IMR-90 (cell line): ENCODE results near the gene LUZP1. TPM values are rescaled to one million over a fixed set of nuclear protein-coding genes. Genes with fewer than 3 reads are reported as not detected.

ENCODE experiments used
- ATAC-seq: fragments of 200-7000 bp; cut with Tn5 transposase; 2 replicates; pipeline ENCODE4 v1.9.1; 2020; ENCODE audit warnings: low read depth, mild to moderate bottlenecking, moderate library complexity
- BruUV-seq: library from RNA; stranded (reverse); fragments of 400-500 nt; replicated peaks from 2 replicates; lab custom pipeline; 2021; lab: Mats Ljungman, UMichigan
- CTCF ChIA-PET: fragments of 300-600 bp; formaldehyde crosslinking; extraction: SDS; loops from one replicate; lab custom pipeline; 2021; ENCODE audit warnings: antibody characterized with exemption; lab: Yijun Ruan, JAX
- POLR2A ChIA-PET: fragments of 300-600 bp; sonication (Branson Sonifier 250); formaldehyde crosslinking; loops from one replicate; lab custom pipeline; 2022; ENCODE audit warnings: antibody characterized with exemption; ENCODE audit not compliant: unreplicated experiment; lab: Charles Lee
- DNase-seq: peaks from one replicate; pipeline ENCODE4 v3.0.0; 2013
- H2AFZ ChIP-seq: replicated peaks from 2 replicates; pipeline ENCODE3; 2013; ENCODE audit warnings: low read length, mild to moderate bottlenecking; ENCODE audit not compliant: poor library complexity
- H2AK5ac ChIP-seq: 2 replicates; pipeline ENCODE4 v1.6.1; 2013; ENCODE audit warnings: low read depth, low read length, inconsistent platforms
- H2AK9ac ChIP-seq: replicated peaks from 2 replicates; pipeline ENCODE3; 2013; ENCODE audit warnings: mild to moderate bottlenecking, low read depth, low read length, moderate library complexity; ENCODE audit not compliant: poor library complexity
- H2BK120ac ChIP-seq: 2 replicates; pipeline ENCODE4 v1.6.1; 2013; ENCODE audit warnings: low read depth, low read length, inconsistent platforms
- H2BK15ac ChIP-seq: 3 replicates; pipeline ENCODE4 v1.6.1; 2013; ENCODE audit warnings: low read depth, low read length, inconsistent platforms
- H2BK20ac ChIP-seq: 2 replicates; pipeline ENCODE4 v1.6.1; 2013; ENCODE audit warnings: low read depth, mild to moderate bottlenecking, inconsistent platforms, low read length, moderate library complexity
- H2BK5ac ChIP-seq: 2 replicates; pipeline ENCODE4 v1.6.1; 2013; ENCODE audit warnings: mild to moderate bottlenecking, low read depth, low read length, inconsistent platforms; ENCODE audit not compliant: poor library complexity, severe bottlenecking
- H3K14ac ChIP-seq: replicated peaks from 2 replicates; pipeline ENCODE4 v1.6.1; 2013; ENCODE audit warnings: low read depth, low read length, inconsistent platforms
- H3K18ac ChIP-seq: 2 replicates; pipeline ENCODE4 v1.6.1; 2013; ENCODE audit warnings: low read depth, low read length, control low read depth
- H3K23ac ChIP-seq: 2 replicates; pipeline ENCODE4 v1.6.1; 2013; ENCODE audit warnings: low read depth, low read length, inconsistent platforms
- H3K27ac ChIP-seq: 2 replicates; pipeline ENCODE4 v1.5.1; 2013; ENCODE audit warnings: mild to moderate bottlenecking, control low read depth, low read length; ENCODE audit not compliant: insufficient read depth
- H3K27me3 ChIP-seq: 2 replicates; pipeline ENCODE4 v1.6.1; 2013; ENCODE audit warnings: low read length; ENCODE audit not compliant: control insufficient read depth, insufficient read depth
- H3K36me3 ChIP-seq: 2 replicates; pipeline ENCODE4 v1.6.1; 2013; ENCODE audit warnings: low read length, mixed read lengths; ENCODE audit not compliant: control insufficient read depth, insufficient read depth
- H3K4ac ChIP-seq: 2 replicates; pipeline ENCODE4 v1.6.1; 2013; ENCODE audit warnings: low read depth, low read length, inconsistent platforms
- H3K4me1 ChIP-seq: 2 replicates; pipeline ENCODE4 v1.6.1; 2013; ENCODE audit warnings: low read length, mixed read lengths; ENCODE audit not compliant: control insufficient read depth, insufficient read depth
- H3K4me2 ChIP-seq: 2 replicates; pipeline ENCODE4 v1.6.1; 2013; ENCODE audit warnings: low read depth, mild to moderate bottlenecking, control low read depth, low read length, moderate library complexity
- H3K4me3 ChIP-seq: 2 replicates; pipeline ENCODE4 v1.5.1; 2013; ENCODE audit warnings: low read depth, mild to moderate bottlenecking, control low read depth, low read length, moderate library complexity; ENCODE audit not compliant: insufficient read depth
- H3K56ac ChIP-seq: 2 replicates; pipeline ENCODE4 v1.6.1; 2013; ENCODE audit warnings: low read length, inconsistent platforms; ENCODE audit not compliant: insufficient read depth; ENCODE audit errors: extremely low read depth
- H3K79me1 ChIP-seq, 2 experiments: 2 replicates each; pipeline ENCODE4 v1.6.1; 2013; ENCODE audit warnings: low read length in 2 of 2, inconsistent platforms in 1 of 2, low read depth in 1 of 2
- H3K9ac ChIP-seq: 2 replicates; pipeline ENCODE4 v1.6.1; 2013; ENCODE audit warnings: low read depth, low read length, control low read depth
- H3K9me1 ChIP-seq: 2 replicates; pipeline ENCODE4 v1.6.1; 2013; ENCODE audit warnings: low read length, inconsistent platforms; ENCODE audit not compliant: insufficient read depth
- H3K9me3 ChIP-seq: 2 replicates; pipeline ENCODE4 v1.6.1; 2013; ENCODE audit warnings: low read length; ENCODE audit not compliant: control insufficient read depth, insufficient read depth
- H4K20me1 ChIP-seq: 2 replicates; pipeline ENCODE4 v1.6.1; 2013; ENCODE audit warnings: low read length, inconsistent platforms; ENCODE audit not compliant: insufficient read depth
- H4K5ac ChIP-seq: 2 replicates; pipeline ENCODE4 v1.6.1; 2013; ENCODE audit warnings: mild to moderate bottlenecking, low read depth, low read length, control low read depth
- H4K8ac ChIP-seq, 2 experiments: 2 replicates each; pipeline ENCODE4 v1.6.1; 2013; ENCODE audit warnings: low read depth in 2 of 2, low read length in 2 of 2, control low read depth in 1 of 2, inconsistent platforms in 1 of 2
- H4K91ac ChIP-seq: 2 replicates; pipeline ENCODE4 v1.6.1; 2013; ENCODE audit warnings: low read depth, low read length, inconsistent platforms; ENCODE audit not compliant: insufficient read depth
- BHLHE40 ChIP-seq: fragments of 150-350 bp; IDR thresholded peaks from 2 replicates; pipeline ENCODE4 v1.6.1; 2016; ENCODE audit warnings: mild to moderate bottlenecking, low read depth, low read length
- CHD1 ChIP-seq: IDR thresholded peaks from 2 replicates; pipeline ENCODE4 v1.6.1; 2012; ENCODE audit warnings: low read depth, low read length, improper control_type of control experiment
- CTCF ChIP-seq: conservative IDR thresholded peaks from 2 replicates; pipeline ENCODE4 v1.5.1; 2012; ENCODE audit warnings: mild to moderate bottlenecking, low read depth, low read length, improper control_type of control experiment
- ELK1 ChIP-seq: fragments of 150-350 bp; IDR thresholded peaks from 2 replicates; pipeline ENCODE4 v1.6.1; 2016; ENCODE audit warnings: low read depth, mild to moderate bottlenecking, low read length, moderate library complexity, borderline replicate concordance
- FOS ChIP-seq: fragments of 150-350 bp; IDR thresholded peaks from 2 replicates; pipeline ENCODE4 v1.6.1; 2016; ENCODE audit warnings: low read depth, low read length
- MAFK ChIP-seq: IDR thresholded peaks from 2 replicates; pipeline ENCODE4 v1.6.1; 2012; ENCODE audit warnings: low read depth, low read length, improper control_type of control experiment
- MAZ ChIP-seq: IDR thresholded peaks from 2 replicates; pipeline ENCODE4 v1.6.1; 2012; ENCODE audit warnings: low read depth, mild to moderate bottlenecking, low read length, improper control_type of control experiment, moderate library complexity, borderline replicate concordance
- MXI1 ChIP-seq: IDR thresholded peaks from 2 replicates; pipeline ENCODE4 v1.6.1; 2012; ENCODE audit warnings: low read depth, mild to moderate bottlenecking, low read length, moderate library complexity, borderline replicate concordance
- NFE2L2 ChIP-seq: fragments of 150-350 bp; IDR thresholded peaks from 2 replicates; pipeline ENCODE4 v1.6.1; 2016; ENCODE audit warnings: low read depth, mild to moderate bottlenecking, low read length
- POLR2A ChIP-seq: IDR thresholded peaks from 2 replicates; pipeline ENCODE4 v1.6.1; 2012; ENCODE audit warnings: mild to moderate bottlenecking, low read depth, low read length
- RAD21 ChIP-seq: IDR thresholded peaks from 2 replicates; pipeline ENCODE4 v1.6.1; 2012; ENCODE audit warnings: low read length, improper control_type of control experiment
- RCOR1 ChIP-seq: IDR thresholded peaks from 2 replicates; pipeline ENCODE4 v1.6.1; 2012; ENCODE audit warnings: mild to moderate bottlenecking, low read length, improper control_type of control experiment; ENCODE audit not compliant: insufficient replicate concordance
- RFX5 ChIP-seq: IDR thresholded peaks from 2 replicates; pipeline ENCODE4 v1.8.0; 2012; ENCODE audit warnings: low read depth, mild to moderate bottlenecking, low read length, moderate library complexity
- SMC3 ChIP-seq: fragments of 150-350 bp; IDR thresholded peaks from 2 replicates; pipeline ENCODE4 v1.6.1; 2016; ENCODE audit warnings: low read depth, mild to moderate bottlenecking, antibody characterized with exemption, low read length, moderate library complexity
- USF2 ChIP-seq: fragments of 150-350 bp; IDR thresholded peaks from 2 replicates; pipeline ENCODE4 v1.6.1; 2017; ENCODE audit warnings: mild to moderate bottlenecking, antibody characterized with exemption, low read length, low read depth
- WGBS, 2 experiments: methylation state at CpG; one replicate each; pipeline versions ENCODE4 v1.1.5 to v1.1.7; 2013; ENCODE audit warnings: missing lambda C conversion rate in 2 of 2; ENCODE audit not compliant: insufficient read length in 1 of 2; ENCODE audit errors: extremely low coverage in 2 of 2; 5-methylcytosine and 5-hydroxymethylcytosine counted together
- dilution Hi-C: fragments of 300-500 bp; cut with HindIII; formaldehyde crosslinking; loops from one replicate; pipeline ENCODE4 v1.14.3; 2018; ENCODE audit warnings: low sequenced_read_pairs; ENCODE audit not compliant: unreplicated experiment
- in situ Hi-C: fragments of 300-500 bp; cut with MboI; formaldehyde crosslinking; loops from 3 replicates; pipeline ENCODE4 v1.14.3; 2019; ENCODE audit warnings: low sequenced_read_pairs, inconsistent platforms, mixed read lengths
- intact Hi-C: fragments of 100-400 bp; cut with micrococcal nuclease; formaldehyde crosslinking; loops from 2 replicates; pipeline ENCODE4 v1.10.0; 2022
- polyA plus RNA-seq, 3 experiments: library from polyadenylated mRNA; depleted of rRNA; stranded (reverse); fragments of >200 nt; gene quantifications; 2 replicates each; pipeline ENCODE4 v1.2.3, GENCODE V29; 2012; ENCODE audit warnings: low replicate concordance in 1 of 3
- total RNA-seq: library from RNA; depleted of rRNA; stranded (reverse); fragments of >200 nt; gene quantifications from 2 replicates; pipeline ENCODE4 v1.2.3, GENCODE V29; 2012

Gene LUZP1
- total and polyA plus RNA-seq, 2 of the 4 experiments (the other 2 are of a cell fraction): 13.1 to 31.7 TPM

GRCh38 chr1:23080885-23081284, 87.8 kb downstream of the LUZP1 start:
- intact Hi-C loops: no loop called here
- Histone ChIP-seq H2AFZ (no peak overlapping the region), H3K4ac (no peak overlapping the region), H3K14ac (no peak overlapping the region), H4K91ac (no peak overlapping the region), H3K9me1 (peaks cover 10% of the 10 kb centered on the region), H3K36me3 (peaks cover 60% of the 10 kb centered on the region), H3K4me3 (no peak overlapping the region), H3K23ac (no peak overlapping the region), H3K9me3 (no peaks in the 10 kb centered on the region), H3K9ac (no peak overlapping the region), H3K79me1 (peaks cover 20 to 66% of the 10 kb centered on the region in 2 experiments), H3K18ac (no peak overlapping the region), H4K8ac (no peak overlapping the region), H3K4me2 (no peak overlapping the region), H3K4me1 (peaks cover 2% of the 10 kb centered on the region), H3K56ac (no peak overlapping the region), H2BK5ac (no peak overlapping the region), H2AK5ac (no peak overlapping the region), H4K20me1 (peaks cover 23% of the 10 kb centered on the region; the same call in 1 of the 2 replicates), H3K27me3 (no peaks in the 10 kb centered on the region), H4K5ac (no peak overlapping the region), H3K27ac (no peak overlapping the region), H2BK20ac (no peak overlapping the region), H2BK120ac (no peak overlapping the region), H2AK9ac (no peak overlapping the region), H2BK15ac (no peak overlapping the region)
- TF ChIP-seq ELK1: no peak
- no peak for TF ChIP-seq USF2
- TF ChIP-seq CTCF: no peak
- no peak for TF ChIP-seq CHD1
- TF ChIP-seq BHLHE40: no peak
- no peak for TF ChIP-seq MXI1
- TF ChIP-seq RFX5: no peak
- no peak for TF ChIP-seq SMC3
- no peak for TF ChIP-seq FOS
- no peak for TF ChIP-seq MAZ
- TF ChIP-seq POLR2A: no peak
- TF ChIP-seq NFE2L2: no peak
- no peak for TF ChIP-seq RCOR1
- TF ChIP-seq RAD21: no peak
- TF ChIP-seq MAFK: no peak
- CTCF ChIA-PET: interaction anchor here (0.6 kb wide), 1 partner anchor 9 kb away, joined by 5 read pairs; no protein-coding TSS in a partner anchor
- dilution Hi-C loops: no loop called here
- DNase-seq (no peak), ATAC-seq (no peak)
- POLR2A ChIA-PET: interaction anchor here (0.5 kb wide), 1 partner anchor 574 kb away, joined by 5 read pairs; no protein-coding TSS in a partner anchor
- no TSS peak for BruUV-seq
- no CpG with 5 or more reads among the region's 3 CpGs for WGBS, 2 experiments
- in situ Hi-C loops: loop anchor here (5.0 kb wide), 1 partner anchor 196 kb away; no protein-coding TSS in a partner anchor
